Endothelial cell (in vitro differentiated cells): ENCODE data around the gene FBXO10. TPM values are rescaled to one million over a fixed set of nuclear protein-coding genes. Genes with fewer than 3 reads are reported as not detected.
A peak's percentile ranks its signal among the peaks of the same experiment; 100 is the strongest.

ENCODE experiments used
- DNase-seq: peaks from one replicate; pipeline ENCODE4 v3.0.0; 2021; ENCODE audit warnings: low spot score
- H3K27ac Mint-ChIP-seq: one replicate; pipeline ENCODE4 v1.8.0; 2021; ENCODE audit warnings: mixed read lengths, inconsistent platforms; ENCODE audit not compliant: unreplicated experiment
- H3K27me3 Mint-ChIP-seq: one replicate; pipeline ENCODE4 v1.8.0; 2021; ENCODE audit warnings: mild to moderate bottlenecking, moderate library complexity, mixed read lengths, inconsistent platforms; ENCODE audit not compliant: unreplicated experiment
- H3K36me3 Mint-ChIP-seq: one replicate; pipeline ENCODE4 v1.8.0; 2021; ENCODE audit warnings: mild to moderate bottlenecking, low read depth, mixed read lengths, inconsistent platforms; ENCODE audit not compliant: unreplicated experiment
- H3K4me1 Mint-ChIP-seq: one replicate; pipeline ENCODE4 v1.8.0; 2021; ENCODE audit warnings: mild to moderate bottlenecking, mixed read lengths, inconsistent platforms; ENCODE audit not compliant: unreplicated experiment
- H3K4me3 Mint-ChIP-seq: one replicate; pipeline ENCODE4 v1.8.0; 2021; ENCODE audit warnings: mild to moderate bottlenecking, mixed read lengths, inconsistent platforms; ENCODE audit not compliant: unreplicated experiment
- H3K9me3 Mint-ChIP-seq: one replicate; pipeline ENCODE4 v1.8.0; 2021; ENCODE audit warnings: mixed read lengths, inconsistent platforms; ENCODE audit not compliant: unreplicated experiment
- CTCF ChIP-seq: fragments of 200-600 bp; sonication (generic); IDR thresholded peaks from one replicate; pipeline ENCODE4 v1.5.0; 2021; ENCODE audit warnings: antibody characterized with exemption; ENCODE audit not compliant: unreplicated experiment
- long read RNA-seq: library from polyadenylated mRNA; unstranded; transcript quantifications from one replicate; pipeline ENCODE4 v2.0.0, GENCODE V29; 2020; ENCODE audit not compliant: unreplicated experiment
- total RNA-seq: library from RNA; stranded (reverse); fragmentation: NEBNext Ultra II Directional; extraction: Animal tissue kit (Norgen Biotek cat#: 25700); gene quantifications from one replicate; pipeline ENCODE4 v1.2.1, GENCODE V29; 2021; ENCODE audit not compliant: unreplicated experiment

The FBXO10 gene
- 24.2 TPM for total RNA-seq
- long read RNA-seq, full-length matches to known transcripts: 3 of 4 reads
- long read RNA-seq, partial matches to known transcripts: 1 of 4 reads
- long read RNA-seq, other reads (novel, unspliced or antisense): 0 of 4 reads

GRCh38 chr9:37575921-37576721, at the start of gene FBXO10:
TSS of gene FBXO10 (minus strand) at chr9:37576380. CDS start at chr9:37541768, 34,612 bp downstream.
- Mint-ChIP-seq H3K9me3 (no peaks in the 10 kb centered on the region), H3K4me1 (peaks cover 30% of the 10 kb centered on the region), H3K27me3 (peaks cover 3% of the 10 kb centered on the region), H3K27ac (peak within 1 kb of the TSS; percentile 24), H3K4me3 (peak within 1 kb of the TSS; percentile 90), H3K36me3 (no peaks in the 10 kb centered on the region)
- no peak for TF ChIP-seq CTCF
- DNase-seq: peak; percentile 73

- Mint-ChIP-seq H3K4me3 (no peak overlapping the region), H3K27me3 (peaks cover 2% of the 10 kb centered on the region)
These were observed 49.6 kb upstream of the FBXO10 start for GRCh38 chr9:37625758-37626147.

GRCh38 chr9:37625036-37625757, 49.0 kb upstream of the FBXO10 start:
- Mint-ChIP-seq H3K4me1 (peaks cover 23% of the 10 kb centered on the region), H3K36me3 (no peaks in the 10 kb centered on the region), H3K27me3 (peaks cover 2% of the 10 kb centered on the region), H3K9me3 (no peaks in the 10 kb centered on the region), H3K4me3 (no peak overlapping the region), H3K27ac (no peak overlapping the region)
- no peak for DNase-seq
- no peak for TF ChIP-seq CTCF

More at GRCh38 chr9:37625758-37626147, 49.6 kb upstream of the FBXO10 start:
- no peak for TF ChIP-seq CTCF
- Mint-ChIP-seq H3K36me3 (no peaks in the 10 kb centered on the region), H3K4me1 (peaks cover 23% of the 10 kb centered on the region), H3K27ac (no peak overlapping the region), H3K9me3 (no peaks in the 10 kb centered on the region)
- DNase-seq: no peak

- H3K4me3 Mint-ChIP-seq: no peak overlapping the region
- peaks cover 23% of the 10 kb centered on the region for H3K4me1 Mint-ChIP-seq
- H3K27ac Mint-ChIP-seq: no peak overlapping the region
These were observed 47.9 kb upstream of the FBXO10 start for GRCh38 chr9:37624073-37624472.

More at GRCh38 chr9:37624073-37624472, 47.9 kb upstream of the FBXO10 start:
- Mint-ChIP-seq H3K36me3 (no peaks in the 10 kb centered on the region), H3K27me3 (peaks cover 2% of the 10 kb centered on the region), H3K9me3 (no peaks in the 10 kb centered on the region)
- TF ChIP-seq CTCF: no peak
- no peak for DNase-seq
